ENCODE data around the gene PWWP2B.
A peak's percentile ranks its signal among the peaks of the same experiment; 100 is the strongest.
"Not testable (repeated sequence)": the region's sequence is repeated elsewhere in the genome, so short reads cannot be mapped to it uniquely, and the experiment has no call there.

PWWP2B gene

DNA sequence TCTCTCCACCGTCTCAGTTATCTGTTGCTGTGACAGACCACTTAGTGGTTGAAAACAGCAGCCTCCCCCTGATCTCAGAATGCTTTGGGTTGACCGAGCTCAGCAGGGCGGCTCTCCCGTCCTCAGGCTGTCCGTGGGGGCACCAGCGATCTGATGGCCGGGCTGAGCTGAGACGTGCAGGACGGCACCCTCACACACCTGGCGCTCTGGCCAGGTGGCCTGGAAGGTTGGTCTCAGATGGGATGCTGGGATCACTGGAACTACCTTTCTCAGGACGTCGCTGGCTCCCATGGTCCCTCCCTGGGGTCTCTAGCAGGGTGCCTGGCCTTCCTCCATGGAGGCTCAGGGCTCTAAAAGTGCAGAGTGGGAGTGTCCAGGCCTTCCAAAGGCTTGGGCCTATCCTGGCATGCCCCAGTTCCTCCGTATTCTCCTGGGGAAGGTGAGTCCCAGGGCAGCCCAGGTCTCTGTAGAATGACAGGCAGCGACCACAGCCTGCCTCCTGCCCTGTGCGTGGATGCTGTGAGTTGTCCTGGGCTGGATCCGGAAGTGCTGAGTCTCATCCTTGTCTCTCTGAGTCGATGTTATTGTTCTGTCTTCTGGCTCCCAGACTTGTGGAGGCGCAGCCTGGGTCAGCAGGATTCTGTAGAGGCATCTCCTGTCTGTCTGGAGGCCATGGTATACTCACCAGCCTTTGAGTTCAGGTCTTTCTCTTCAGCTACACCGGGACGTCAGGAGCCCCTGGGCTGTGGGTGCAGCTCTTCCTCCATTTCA is 12.2 kb upstream of the PWWP2B start:
- FAIRE-seq (no peak), DNase-seq (ENCODE audit: insufficient read length) (no peak)
- TF ChIP-seq POLR2A (IDR thresholded peaks at IDR 0.05; ENCODE audit: low read depth, low read length) (no peak), TAF1 (IDR thresholded peaks at IDR 0.05; ENCODE audit: borderline replicate concordance, low read depth, low read length) (no peak), POLR2AphosphoS5 (IDR thresholded peaks at IDR 0.05; ENCODE audit: low read depth, low read length) (no peak)

DNA sequence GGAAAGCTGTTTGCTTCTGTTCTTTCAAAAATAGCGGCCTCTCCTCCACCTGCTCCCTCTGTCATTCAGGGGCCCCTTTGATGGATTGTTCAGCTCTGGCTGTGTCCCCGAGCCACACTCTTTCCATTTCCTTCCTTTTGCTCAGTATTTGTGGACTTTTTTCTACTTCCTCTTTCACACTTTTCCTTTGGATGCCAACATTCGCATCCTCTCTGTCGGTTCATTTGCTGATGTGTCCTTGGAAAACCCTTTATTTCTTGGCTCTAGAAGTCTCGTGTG is 11.7 kb upstream of the PWWP2B start:
- TF ChIP-seq TAF1 (IDR thresholded peaks at IDR 0.05; ENCODE audit: borderline replicate concordance, low read depth, low read length) (no peak), POLR2AphosphoS5 (IDR thresholded peaks at IDR 0.05; ENCODE audit: low read depth, low read length) (no peak), POLR2A (IDR thresholded peaks at IDR 0.05; ENCODE audit: low read depth, low read length) (no peak)

DNA sequence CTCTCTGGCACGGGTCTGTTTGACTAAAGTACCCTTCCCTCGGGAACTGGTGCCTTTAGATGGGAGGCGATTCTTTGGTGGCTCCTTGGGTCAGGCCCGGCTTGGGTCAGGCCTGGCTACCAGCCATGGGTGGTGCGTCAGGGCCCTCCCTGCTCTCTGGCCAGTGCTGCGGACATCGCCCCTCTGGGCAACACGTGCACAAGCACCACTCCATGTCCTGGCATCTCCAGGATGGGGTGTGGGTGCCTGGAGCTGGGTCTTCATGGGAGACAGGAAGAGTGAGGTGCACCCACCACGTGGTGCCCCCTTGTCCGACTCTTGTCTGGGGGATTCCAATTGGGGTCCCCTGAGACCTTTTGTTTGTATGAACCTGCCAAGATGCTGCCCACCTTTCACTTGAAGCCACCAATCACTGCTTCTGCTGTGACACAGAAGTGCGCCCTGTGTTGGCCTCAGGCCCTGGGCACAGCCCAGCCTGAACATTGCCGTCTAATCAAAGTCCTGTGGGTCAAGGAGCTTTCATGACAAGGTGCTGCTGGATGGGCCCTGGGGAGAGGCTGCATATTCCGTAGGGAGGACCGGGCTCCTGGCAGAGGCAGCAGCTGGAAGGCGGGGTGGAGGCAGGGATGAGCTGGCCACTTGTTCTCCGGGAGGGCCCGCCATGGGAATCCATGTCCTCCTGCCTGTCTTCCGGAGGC is 11.1 kb upstream of the PWWP2B start:
- FAIRE-seq (no peak), DNase-seq (ENCODE audit: insufficient read length) (no peak)
- no peak for TF ChIP-seq POLR2AphosphoS5 (IDR thresholded peaks at IDR 0.05; ENCODE audit: low read depth, low read length)
- TF ChIP-seq POLR2A (IDR thresholded peaks at IDR 0.05; ENCODE audit: low read depth, low read length) = no peak
- TF ChIP-seq TAF1 (IDR thresholded peaks at IDR 0.05; ENCODE audit: borderline replicate concordance, low read depth, low read length) = no peak

More for the DNA sequence above, 11.7 kb upstream of the PWWP2B start:
- FAIRE-seq (no peak), DNase-seq (ENCODE audit: insufficient read length) (no peak)

DNA sequence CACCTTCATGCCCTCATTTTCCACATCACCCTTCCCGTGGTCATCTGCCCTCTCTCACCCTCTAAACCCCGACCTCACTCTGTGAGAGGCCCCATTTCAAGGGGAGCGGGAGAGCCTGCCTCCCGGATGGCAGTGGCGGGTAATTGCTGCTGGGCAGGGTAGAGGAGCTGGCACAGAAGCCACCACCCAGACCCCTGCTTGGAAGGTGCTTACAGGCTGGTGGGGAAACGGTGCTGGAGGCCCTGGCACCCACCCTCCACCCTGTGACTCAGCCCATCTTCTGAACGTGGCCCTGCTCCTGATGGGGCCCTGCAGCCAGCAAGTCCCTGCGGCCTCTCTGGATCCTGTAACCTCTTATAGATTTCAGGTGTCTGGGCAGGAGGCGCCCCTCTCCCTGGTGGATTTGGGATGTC is 10.6 kb upstream of the PWWP2B start:
- no peak for TF ChIP-seq TAF1 (IDR thresholded peaks at IDR 0.05; ENCODE audit: borderline replicate concordance, low read depth, low read length)
- TF ChIP-seq POLR2AphosphoS5 (IDR thresholded peaks at IDR 0.05; ENCODE audit: low read depth, low read length) = no peak
- TF ChIP-seq POLR2A (IDR thresholded peaks at IDR 0.05; ENCODE audit: low read depth, low read length) = no peak
- no peak for FAIRE-seq
- no peak for DNase-seq (ENCODE audit: insufficient read length)

DNA sequence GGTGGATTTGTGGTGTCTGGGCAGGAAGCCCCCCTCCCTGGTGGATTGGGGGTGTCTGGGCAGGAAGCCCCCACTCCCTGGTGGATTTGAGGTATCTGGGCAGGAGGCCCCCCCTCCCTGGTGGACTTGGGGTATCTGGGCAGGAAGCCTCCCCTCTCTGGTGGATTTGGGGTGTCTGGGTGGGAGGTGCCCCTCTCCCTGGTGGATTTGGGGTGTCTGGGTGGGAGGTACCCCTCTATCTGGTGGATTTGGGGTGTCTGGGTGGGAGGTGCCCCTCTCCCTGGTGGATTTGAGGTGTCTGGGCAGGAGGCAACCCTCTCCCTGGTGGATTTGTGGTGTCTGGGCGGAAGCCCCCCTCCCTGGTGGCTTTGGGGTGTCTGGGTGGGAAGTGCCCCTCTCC is 10.1 kb upstream of the PWWP2B start:
- not testable (repeated sequence) for FAIRE-seq; DNase-seq (ENCODE audit: insufficient read length)

DNA sequence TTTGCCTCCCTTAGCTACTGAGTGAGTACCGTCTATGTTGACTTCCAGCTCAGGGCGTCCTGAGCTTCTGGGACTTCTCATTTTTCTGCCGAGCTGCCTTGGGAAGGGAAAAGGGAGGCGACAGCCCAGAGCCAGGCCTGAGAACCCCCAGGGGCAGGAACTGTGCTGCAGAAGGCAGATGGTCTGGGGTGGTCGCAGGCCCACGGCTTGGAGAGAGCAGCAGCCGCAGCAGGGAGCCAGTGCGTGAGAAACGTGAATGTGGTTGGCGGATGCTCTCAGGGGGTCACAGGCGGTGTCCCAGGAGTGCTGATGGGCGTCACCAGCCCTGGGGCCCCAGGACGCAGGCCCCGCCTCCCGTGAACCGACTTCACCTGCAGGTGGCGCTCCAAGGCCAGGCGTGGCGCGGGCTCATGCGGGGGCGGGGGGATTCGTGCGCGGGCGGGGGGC is 9.2 kb upstream of the PWWP2B start:
- TF ChIP-seq POLR2A (IDR thresholded peaks at IDR 0.05; ENCODE audit: low read depth, low read length) = no peak
- TF ChIP-seq TAF1 (IDR thresholded peaks at IDR 0.05; ENCODE audit: borderline replicate concordance, low read depth, low read length) = no peak
- no peak for TF ChIP-seq POLR2AphosphoS5 (IDR thresholded peaks at IDR 0.05; ENCODE audit: low read depth, low read length)
- peak; percentile 83 for DNase-seq (ENCODE audit: insufficient read length)
- FAIRE-seq = no peak

DNA sequence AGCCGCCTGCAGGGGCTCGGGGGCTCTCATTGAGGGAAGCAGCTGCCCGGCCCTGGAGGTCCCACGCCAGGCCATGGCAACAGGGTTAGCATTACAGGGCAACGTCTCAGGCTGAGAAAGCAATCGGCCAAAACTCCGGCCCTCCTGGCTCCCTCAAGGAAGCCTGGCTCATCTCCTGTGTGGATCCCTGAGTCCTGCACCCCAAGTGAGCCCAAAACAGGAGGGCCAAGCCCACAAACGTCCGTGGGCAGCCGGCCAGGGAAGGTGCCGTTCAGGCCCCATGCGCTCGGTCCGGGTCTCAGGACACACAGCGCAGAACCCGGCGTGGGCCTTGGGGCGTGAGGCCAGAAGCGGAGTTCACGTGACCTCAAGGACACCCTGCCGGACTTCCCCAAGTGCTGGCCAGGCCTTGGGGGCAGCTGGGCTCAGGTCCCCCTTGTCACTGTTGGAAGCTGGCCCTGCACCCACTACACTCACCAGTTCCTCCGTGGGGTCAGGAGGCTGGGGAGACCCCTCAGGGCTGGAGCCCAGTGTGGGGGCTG is 8.0 kb upstream of the PWWP2B start:
- TF ChIP-seq TAF1 (IDR thresholded peaks at IDR 0.05; ENCODE audit: borderline replicate concordance, low read depth, low read length) (no peak), POLR2AphosphoS5 (IDR thresholded peaks at IDR 0.05; ENCODE audit: low read depth, low read length) (no peak), POLR2A (IDR thresholded peaks at IDR 0.05; ENCODE audit: low read depth, low read length) (no peak)
- DNase-seq (ENCODE audit: insufficient read length) (no peak), FAIRE-seq (no peak)

DNA sequence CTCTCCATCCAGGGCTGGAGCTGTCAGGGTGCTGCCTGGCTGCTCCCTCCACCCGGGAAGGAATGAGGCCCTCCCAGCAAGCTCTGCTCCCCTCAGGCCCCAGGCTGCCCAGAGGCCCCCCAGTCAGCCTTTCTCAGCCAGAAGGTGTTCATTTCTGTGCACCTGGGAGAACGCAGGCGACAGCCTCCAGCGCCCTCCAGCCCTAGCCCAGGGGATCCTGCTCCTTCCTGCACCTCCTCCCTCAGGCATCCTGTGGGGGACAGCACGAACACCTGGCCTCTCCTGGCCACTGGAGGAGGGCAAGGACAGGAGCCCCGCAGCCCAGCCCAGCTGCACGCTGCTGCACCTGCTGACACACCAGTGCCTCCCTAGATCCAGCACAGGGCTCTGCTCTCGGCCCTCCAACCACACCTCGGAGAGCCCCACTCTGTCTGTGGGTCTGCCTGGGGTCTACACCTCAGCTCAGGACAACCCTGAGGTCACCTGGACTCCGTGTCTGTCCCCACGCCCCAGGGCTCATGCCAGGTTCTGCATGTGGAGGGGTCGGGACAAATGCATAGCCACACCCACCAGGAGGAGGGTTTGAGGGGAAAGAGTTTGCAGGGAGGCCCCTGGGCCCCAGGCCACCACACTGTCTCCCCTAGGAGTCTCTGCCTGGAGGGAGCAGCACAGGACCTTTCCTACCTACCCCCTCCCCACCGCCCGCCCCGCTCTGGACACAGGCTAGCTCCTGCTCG is 7.4 kb upstream of the PWWP2B start:
- TF ChIP-seq TAF1 (IDR thresholded peaks at IDR 0.05; ENCODE audit: borderline replicate concordance, low read depth, low read length) (no peak), POLR2A (IDR thresholded peaks at IDR 0.05; ENCODE audit: low read depth, low read length) (no peak), POLR2AphosphoS5 (IDR thresholded peaks at IDR 0.05; ENCODE audit: low read depth, low read length) (no peak)
- no peak for DNase-seq (ENCODE audit: insufficient read length)
- FAIRE-seq = no peak

DNA sequence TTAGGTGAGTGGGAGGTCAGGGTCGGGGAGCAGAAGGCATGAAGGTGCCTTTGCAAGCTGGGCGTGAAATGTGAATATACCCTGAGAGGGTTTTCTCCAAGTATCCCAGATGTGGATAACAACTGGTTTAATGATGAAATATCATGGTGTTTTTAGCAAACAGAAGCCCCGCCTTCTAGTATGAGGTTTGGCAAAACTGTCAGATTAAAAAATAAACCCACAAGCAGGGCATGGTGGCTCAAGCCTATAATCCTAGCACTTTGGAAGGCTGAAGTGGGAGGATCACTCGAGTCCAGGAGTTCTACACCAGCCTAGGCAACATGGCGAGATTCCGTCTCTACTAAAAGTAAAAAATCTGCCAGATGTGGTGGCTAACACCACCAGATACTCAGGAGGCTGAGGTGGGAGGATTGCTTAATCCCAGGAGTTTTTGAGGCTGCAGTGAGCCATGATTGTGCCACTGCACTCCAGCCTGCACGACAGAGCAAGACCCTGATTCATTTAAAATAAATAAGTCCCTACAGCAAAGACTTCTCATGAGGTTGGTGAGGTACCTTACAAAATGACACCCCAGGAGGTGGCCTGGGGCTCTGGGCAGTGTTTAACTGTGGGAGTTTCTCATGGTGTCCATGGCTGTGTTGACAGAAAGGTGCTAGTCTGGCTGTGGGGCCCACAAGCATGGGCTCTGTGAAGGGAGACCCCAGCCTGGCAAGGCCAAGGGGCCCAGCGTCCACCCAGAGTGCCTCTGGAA is 6.7 kb upstream of the PWWP2B start:
- FAIRE-seq (no peak), DNase-seq (ENCODE audit: insufficient read length) (no peak)
- TF ChIP-seq POLR2A (IDR thresholded peaks at IDR 0.05; ENCODE audit: low read depth, low read length) (no peak), TAF1 (IDR thresholded peaks at IDR 0.05; ENCODE audit: borderline replicate concordance, low read depth, low read length) (no peak), POLR2AphosphoS5 (IDR thresholded peaks at IDR 0.05; ENCODE audit: low read depth, low read length) (no peak)

DNA sequence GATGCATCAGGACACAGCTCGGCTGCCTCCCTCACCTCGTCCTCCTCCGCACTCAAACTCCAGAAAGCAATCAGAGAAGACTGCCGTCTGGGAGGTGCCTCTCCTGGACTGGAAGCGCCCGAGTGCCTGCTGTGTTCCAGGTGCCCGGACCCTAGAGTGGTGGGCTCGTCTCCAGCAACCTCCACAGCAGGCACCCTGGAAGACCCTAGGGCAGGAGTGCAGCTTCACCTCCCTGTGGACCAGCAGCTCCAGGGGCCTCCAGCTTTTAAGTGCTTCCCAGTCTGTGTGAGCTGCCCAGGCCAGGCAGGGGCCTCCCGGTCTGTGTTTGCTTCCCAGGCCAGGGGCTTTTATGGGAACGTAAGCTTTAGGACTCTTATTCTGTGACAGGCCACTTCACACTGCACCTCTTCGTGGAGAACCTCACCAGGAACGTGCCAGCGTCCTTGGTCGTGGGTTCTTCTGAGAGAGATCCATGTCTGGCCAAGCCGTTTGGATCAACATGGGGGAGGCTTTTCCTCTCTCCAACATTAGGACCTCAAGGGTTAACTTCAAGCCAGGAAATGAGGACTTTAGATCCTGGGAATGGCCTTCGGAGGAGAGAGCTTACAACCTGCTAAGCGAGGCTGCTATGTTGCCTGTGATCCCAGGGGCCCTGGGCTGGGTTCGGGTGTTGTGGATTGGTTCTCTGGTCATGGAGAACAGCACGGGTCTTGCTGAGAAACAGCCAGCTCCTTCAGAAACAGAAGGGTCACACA is 5.9 kb upstream of the PWWP2B start:
- FAIRE-seq (no peak), DNase-seq (ENCODE audit: insufficient read length) (no peak)
- TF ChIP-seq POLR2A (IDR thresholded peaks at IDR 0.05; ENCODE audit: low read depth, low read length) = no peak
- no peak for TF ChIP-seq POLR2AphosphoS5 (IDR thresholded peaks at IDR 0.05; ENCODE audit: low read depth, low read length)

DNA sequence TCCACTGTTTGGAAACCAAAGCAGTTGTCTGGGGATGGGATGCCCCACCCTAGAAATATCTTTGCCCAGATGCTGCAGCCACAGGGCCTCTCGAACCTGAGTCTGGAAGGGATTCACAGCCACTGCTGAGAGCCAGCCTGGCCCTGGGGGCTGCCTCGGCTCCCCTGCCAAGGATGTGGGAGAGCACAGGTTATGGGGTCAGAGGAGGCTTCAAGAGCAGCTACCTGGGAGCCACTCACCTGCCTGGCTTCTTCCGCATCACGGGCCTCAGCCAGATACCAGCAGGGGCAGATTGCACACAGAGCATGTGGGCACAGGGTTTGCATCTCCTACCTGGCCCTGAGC is 5.4 kb upstream of the PWWP2B start:
- FAIRE-seq (no peak), DNase-seq (ENCODE audit: insufficient read length) (no peak)
- TF ChIP-seq POLR2A (IDR thresholded peaks at IDR 0.05; ENCODE audit: low read depth, low read length) (no peak), TAF1 (IDR thresholded peaks at IDR 0.05; ENCODE audit: borderline replicate concordance, low read depth, low read length) (no peak), POLR2AphosphoS5 (IDR thresholded peaks at IDR 0.05; ENCODE audit: low read depth, low read length) (no peak)

All from GM12892 (cell line).